H9 (cell line): ENCODE results near the gene TPT1. TPM values are rescaled to one million over a fixed set of nuclear protein-coding genes. Genes with fewer than 3 reads are reported as not detected.

ENCODE experiments used
- DNase-seq: peaks from one replicate; pipeline ENCODE4 v3.0.0-alpha.2; 2017
- H2AFZ ChIP-seq: one replicate; pipeline ENCODE4 v1.6.1; 2013; ENCODE audit warnings: mild to moderate bottlenecking, low read length, control low read depth, moderate library complexity
- H2AK5ac ChIP-seq: 2 replicates; pipeline ENCODE4 v1.6.1; 2013; ENCODE audit warnings: low read length, control low read depth, mixed read lengths; ENCODE audit not compliant: insufficient read length
- H2BK120ac ChIP-seq: one replicate; pipeline ENCODE4 v1.6.1; 2013; ENCODE audit warnings: low read depth, mild to moderate bottlenecking, low read length, control low read depth, inconsistent platforms; ENCODE audit not compliant: poor library complexity, severe bottlenecking
- H2BK12ac ChIP-seq: 2 replicates; pipeline ENCODE4 v1.6.1; 2013; ENCODE audit warnings: low read length, control low read depth, mixed read lengths, low read depth; ENCODE audit not compliant: insufficient read length
- H2BK15ac ChIP-seq: 2 replicates; pipeline ENCODE4 v1.6.1; 2013; ENCODE audit warnings: low read depth, low read length, control low read depth
- H2BK20ac ChIP-seq: one replicate; pipeline ENCODE4 v1.6.1; 2013; ENCODE audit warnings: low read depth, mild to moderate bottlenecking, low read length, control low read depth, inconsistent platforms; ENCODE audit not compliant: poor library complexity, severe bottlenecking
- H2BK5ac ChIP-seq: 2 replicates; pipeline ENCODE4 v1.6.1; 2013; ENCODE audit warnings: low read length, control low read depth, mixed read lengths; ENCODE audit not compliant: insufficient read length
- H3K14ac ChIP-seq: 2 replicates; pipeline ENCODE4 v1.6.1; 2013; ENCODE audit warnings: low read length, control low read depth; ENCODE audit not compliant: insufficient read depth
- H3K18ac ChIP-seq: 2 replicates; pipeline ENCODE4 v1.6.1; 2013; ENCODE audit warnings: low read depth, mild to moderate bottlenecking, mixed read lengths, low read length, control low read depth; ENCODE audit not compliant: insufficient read length
- H3K23ac ChIP-seq: 2 replicates; pipeline ENCODE4 v1.6.1; 2013; ENCODE audit warnings: low read length, control low read depth, mixed read lengths, low read depth; ENCODE audit not compliant: insufficient read length
- H3K23me2 ChIP-seq: 2 replicates; pipeline ENCODE4 v1.6.1; 2013; ENCODE audit warnings: low read depth, mild to moderate bottlenecking, mixed read lengths, low read length, control low read depth; ENCODE audit not compliant: insufficient read length, poor library complexity, severe bottlenecking
- H3K27ac ChIP-seq: 2 replicates; pipeline ENCODE4 v1.5.1; 2013; ENCODE audit warnings: low read length, control low read depth, mixed read lengths, low read depth; ENCODE audit not compliant: insufficient read length
- H3K27me3 ChIP-seq: 2 replicates; pipeline ENCODE4 v1.6.1; 2013; ENCODE audit warnings: low read length, control low read depth, inconsistent platforms; ENCODE audit not compliant: insufficient read depth
- H3K4ac ChIP-seq: 2 replicates; pipeline ENCODE4 v1.6.1; 2013; ENCODE audit warnings: low read depth, mild to moderate bottlenecking, control low read depth, inconsistent platforms, low read length, moderate library complexity
- H3K4me1 ChIP-seq: 2 replicates; pipeline ENCODE4 v1.6.1; 2013; ENCODE audit warnings: low read length, control low read depth, inconsistent platforms; ENCODE audit not compliant: insufficient read depth
- H3K4me2 ChIP-seq: 2 replicates; pipeline ENCODE4 v1.6.1; 2013; ENCODE audit warnings: low read length, control low read depth, mixed read lengths; ENCODE audit not compliant: insufficient read length, insufficient read depth
- H3K56ac ChIP-seq: 2 replicates; pipeline ENCODE4 v1.6.1; 2013; ENCODE audit warnings: low read depth, mild to moderate bottlenecking, mixed read lengths, low read length, control low read depth; ENCODE audit not compliant: insufficient read length
- H3K79me1 ChIP-seq: 2 replicates; pipeline ENCODE4 v1.6.1; 2013; ENCODE audit warnings: low read depth, mild to moderate bottlenecking, moderate library complexity, low read length, control low read depth, inconsistent platforms; ENCODE audit not compliant: insufficient read depth, poor library complexity, severe bottlenecking
- H3K79me2 ChIP-seq: 2 replicates; pipeline ENCODE4 v1.6.1; 2013; ENCODE audit warnings: low read length, control low read depth, inconsistent platforms; ENCODE audit not compliant: insufficient read depth
- H3K9ac ChIP-seq: 2 replicates; pipeline ENCODE4 v1.6.1; 2013; ENCODE audit warnings: low read length, control low read depth, mixed read lengths; ENCODE audit not compliant: insufficient read length; ENCODE audit errors: extremely low read depth
- H3K9me3 ChIP-seq: one replicate; pipeline ENCODE4 v1.6.1; 2013; ENCODE audit warnings: low read depth, low read length, inconsistent platforms; ENCODE audit not compliant: control insufficient read depth
- H3T11ph ChIP-seq: one replicate; pipeline ENCODE4 v1.6.1; 2013; ENCODE audit warnings: mild to moderate bottlenecking, low read length, control low read depth, inconsistent platforms
- H4K20me1 ChIP-seq: one replicate; pipeline ENCODE4 v1.6.1; 2013; ENCODE audit not compliant: control insufficient read depth, insufficient read length, insufficient read depth
- H4K5ac ChIP-seq: 2 replicates; pipeline ENCODE4 v1.6.1; 2013; ENCODE audit warnings: low read depth, mild to moderate bottlenecking, mixed read lengths, low read length, control low read depth; ENCODE audit not compliant: insufficient read length
- H4K8ac ChIP-seq: replicated peaks from 2 replicates; pipeline ENCODE4 v1.6.1; 2013; ENCODE audit warnings: low read length, control low read depth, mixed read lengths, low read depth; ENCODE audit not compliant: insufficient read length
- H4K91ac ChIP-seq: 2 replicates; pipeline ENCODE4 v1.6.1; 2013; ENCODE audit warnings: low read depth, mild to moderate bottlenecking, moderate library complexity, mixed read lengths, low read length, control low read depth; ENCODE audit not compliant: insufficient read length
- H3K27ac Mint-ChIP-seq, 3 experiments: 2 replicates in 2 of 3; 3 replicates in 1 of 3; pipeline ENCODE4 v1.8.0; 2020 to 2021; ENCODE audit warnings: mixed read lengths in 3 of 3, mild to moderate bottlenecking in 1 of 3, moderate library complexity in 1 of 3
- H3K27me3 Mint-ChIP-seq: 2 replicates; pipeline ENCODE4 v1.8.0; 2021; ENCODE audit warnings: low read depth, mild to moderate bottlenecking, moderate library complexity, mixed read lengths
- H3K36me3 Mint-ChIP-seq, 3 experiments: 2 replicates in 2 of 3; 3 replicates in 1 of 3; pipeline ENCODE4 v1.8.0; 2020 to 2021; ENCODE audit warnings: low read depth in 3 of 3, mixed read lengths in 3 of 3; ENCODE audit not compliant: insufficient read depth in 1 of 3
- H3K4me1 Mint-ChIP-seq, 2 experiments: 2 replicates each; pipeline ENCODE4 v1.8.0; 2020; ENCODE audit warnings: mixed read lengths in 2 of 2
- H3K4me3 Mint-ChIP-seq, 2 experiments: 2 replicates in 1 of 2; 3 replicates in 1 of 2; pipeline ENCODE4 v1.8.0; 2020 to 2021; ENCODE audit warnings: mild to moderate bottlenecking in 2 of 2, mixed read lengths in 2 of 2, moderate library complexity in 1 of 2
- H3K9me3 Mint-ChIP-seq, 2 experiments: 2 replicates in 1 of 2; 3 replicates in 1 of 2; pipeline ENCODE4 v1.8.0; 2020; ENCODE audit warnings: mild to moderate bottlenecking in 2 of 2, mixed read lengths in 2 of 2, moderate library complexity in 1 of 2
- CTCF ChIP-seq: fragments of 200-600 bp; sonication (generic); conservative IDR thresholded peaks from 3 replicates; pipeline ENCODE4 v1.8.0; 2021; ENCODE audit warnings: antibody characterized with exemption, mild to moderate bottlenecking
- WGBS: extraction: QIAGEN DNeasy Blood & Tissue Kit; methylation state at CpG from one replicate; pipeline ENCODE4 v1.1.7; 2013; ENCODE audit warnings: missing lambda C conversion rate, low lambda C conversion rate, mixed read lengths; ENCODE audit not compliant: insufficient read length; ENCODE audit errors: extremely low coverage; 5-methylcytosine and 5-hydroxymethylcytosine counted together
- total RNA-seq: library from RNA; stranded (reverse); gene quantifications from 2 replicates; pipeline ENCODE4 v1.2.1, GENCODE V29; 2021

The TPT1 gene
- total RNA-seq, 1 experiment from 2014 or later, result 2,205 TPM

- Histone ChIP-seq H3K4ac (no peak overlapping the region), H4K8ac (no peak overlapping the region), H2AK5ac (no peak overlapping the region), H3K79me1 (no peaks in the 10 kb centered on the region), H3K23me2 (no peaks in the 10 kb centered on the region), H3K4me1 (no peaks in the 10 kb centered on the region), H3K27ac (no peak overlapping the region), H3K14ac (no peak overlapping the region), H3K18ac (no peak overlapping the region), H3K27me3 (no peaks in the 10 kb centered on the region), H3K56ac (no peak overlapping the region), H4K20me1 (no peaks in the 10 kb centered on the region), H2BK20ac (no peak overlapping the region), H3K23ac (no peak overlapping the region), H2BK120ac (no peak overlapping the region), H2BK5ac (no peak overlapping the region), H2BK15ac (no peak overlapping the region), H4K5ac (no peak overlapping the region), H3K9ac (no peak overlapping the region), H3K9me3 (no peaks in the 10 kb centered on the region), H2AFZ (no peak overlapping the region), H3T11ph (no peak overlapping the region), H2BK12ac (no peak overlapping the region), H3K79me2 (no peaks in the 10 kb centered on the region), H4K91ac (no peak overlapping the region), H3K4me2 (no peak overlapping the region)
- H3K27me3 Mint-ChIP-seq, result no peaks in the 10 kb centered on the region
- H3K4me1 Mint-ChIP-seq, result peaks cover 0 to 5% of the 10 kb centered on the region in 2 experiments; a peak in 2 of 4 replicates
- WGBS, result no CpG with 5 or more reads among the region's 4 CpGs
- no peaks in the 10 kb centered on the region for H3K9me3 Mint-ChIP-seq
- no peak overlapping the region; a peak in 1 of 7 replicates for H3K27ac Mint-ChIP-seq
- peaks cover 0 to 4% (median 0%) of the 10 kb centered on the region in 3 experiments; a peak in 1 of 7 replicates for H3K36me3 Mint-ChIP-seq
- no peak for TF ChIP-seq CTCF
- H3K4me3 Mint-ChIP-seq, result no peak overlapping the region
- no peak for DNase-seq
These were observed 15.2 kb downstream of the TPT1 start for GRCh38 chr13:45325806-45326205.
